Caco-2 (cell line): ENCODE data around the gene C11orf97. TPM values are rescaled to one million over a fixed set of nuclear protein-coding genes. Genes with fewer than 3 reads are reported as not detected.
A peak's percentile ranks its signal among the peaks of the same experiment; 100 is the strongest.

Source experiments
- Bru-seq: library from RNA; stranded (reverse); fragments of 400-500 nt; gene quantifications from one replicate; lab custom pipeline; 2021; lab: Mats Ljungman, UMichigan
- BruChase-seq, 2 experiments: library from RNA; stranded (reverse); fragments of 400-500 nt; gene quantifications; one replicate each; lab custom pipeline; 2021; lab: Mats Ljungman, UMichigan
- BruUV-seq: library from RNA; stranded (reverse); fragments of 400-500 nt; replicated peaks from 2 replicates; lab custom pipeline; 2021; lab: Mats Ljungman, UMichigan
- CTCF ChIA-PET: fragments of 300-600 bp; sonication (Branson Sonifier 250); formaldehyde crosslinking; loops from one replicate; lab custom pipeline; 2022; ENCODE audit warnings: antibody characterized with exemption; lab: Charles Lee
- POLR2A ChIA-PET: fragments of 300-600 bp; sonication (Branson Sonifier 250); formaldehyde crosslinking; loops from one replicate; lab custom pipeline; 2022; ENCODE audit warnings: antibody characterized with exemption; lab: Charles Lee
- DNase-seq, 2 experiments: peaks; one replicate each; pipeline versions ENCODE4 v3.0.0 to v3.0.0-alpha.2; 2020 to 2022
- H3K27me3 ChIP-seq: replicated peaks from 2 replicates; pipeline ENCODE4 v1.6.0; 2011; ENCODE audit warnings: low read length; ENCODE audit not compliant: control insufficient read depth, insufficient read depth
- H3K36me3 ChIP-seq: 2 replicates; pipeline ENCODE4 v1.5.1; 2011; ENCODE audit warnings: low read length; ENCODE audit not compliant: control insufficient read depth, insufficient read depth
- H3K4me1 ChIP-seq: fragments of 250-450 bp; sonication (Bioruptor Pico); 2 replicates; pipeline ENCODE4 v1.5.1; 2020; ENCODE audit warnings: mild to moderate bottlenecking
- H3K4me3 ChIP-seq: 2 replicates; pipeline ENCODE4 v1.5.1; 2011; ENCODE audit warnings: low read depth, mild to moderate bottlenecking, control low read depth, low read length
- H3K9me3 ChIP-seq: fragments of 250-450 bp; sonication (Bioruptor Pico); 2 replicates; pipeline ENCODE4 v1.5.1; 2020; ENCODE audit warnings: mild to moderate bottlenecking, moderate library complexity
- H3K27ac Mint-ChIP-seq: one replicate; pipeline ENCODE4 v1.8.0; 2022; ENCODE audit warnings: mixed read lengths; ENCODE audit not compliant: unreplicated experiment
- H3K27me3 Mint-ChIP-seq: one replicate; pipeline ENCODE4 v1.8.0; 2022; ENCODE audit warnings: mixed read lengths; ENCODE audit not compliant: insufficient read depth, unreplicated experiment
- H3K36me3 Mint-ChIP-seq: one replicate; pipeline ENCODE4 v1.8.0; 2022; ENCODE audit warnings: mild to moderate bottlenecking, mixed read lengths; ENCODE audit not compliant: insufficient read depth, unreplicated experiment
- H3K4me1 Mint-ChIP-seq: one replicate; pipeline ENCODE4 v1.8.0; 2022; ENCODE audit warnings: low read depth, mixed read lengths; ENCODE audit not compliant: unreplicated experiment
- H3K4me3 Mint-ChIP-seq: one replicate; pipeline ENCODE4 v1.8.0; 2022; ENCODE audit warnings: mild to moderate bottlenecking, moderate library complexity, mixed read lengths; ENCODE audit not compliant: unreplicated experiment
- H3K9me3 Mint-ChIP-seq: one replicate; pipeline ENCODE4 v1.8.0; 2022; ENCODE audit warnings: mixed read lengths; ENCODE audit not compliant: unreplicated experiment
- intact Hi-C: fragments of 100-400 bp; cut with micrococcal nuclease; formaldehyde crosslinking; loops from one replicate; pipeline ENCODE4 v1.10.0; 2022; ENCODE audit not compliant: unreplicated experiment
- long read RNA-seq: library from polyadenylated mRNA; stranded (forward); transcript quantifications from one replicate; pipeline ENCODE4 v2.0.0, GENCODE V29; 2022
- total RNA-seq: library from RNA; stranded (reverse); gene quantifications from 2 replicates; pipeline ENCODE4 v1.2.3, GENCODE V29; 2022
- TF ChIP-seq, protein P1 (sequence below), 2 experiments: fragments of 200-600 bp in 1 of 2; IDR thresholded peaks; 1 replicate in 1 of 2; 2 replicates in 1 of 2; pipeline versions ENCODE4 v1.5.1 to v1.8.0; 2011 to 2022; ENCODE audit warnings: antibody characterized with exemption in 1 of 2, control low read depth in 1 of 2, inconsistent platforms in 1 of 2, low read depth in 1 of 2, low read length in 1 of 2, mild to moderate bottlenecking in 1 of 2, moderate library complexity in 1 of 2; ENCODE audit not compliant: insufficient read depth in 1 of 2, severe bottlenecking in 1 of 2, unreplicated experiment in 1 of 2

Gene C11orf97, protein sequence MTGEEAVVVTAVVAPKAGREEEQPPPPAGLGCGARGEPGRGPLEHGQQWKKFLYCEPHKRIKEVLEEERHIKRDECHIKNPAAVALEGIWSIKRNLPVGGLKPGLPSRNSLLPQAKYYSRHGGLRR
- total RNA-seq: not detected in 2 replicates
- not detected for Bru-seq, nascent RNA
- BruChase-seq, experiment 1, labeled RNA remaining after a 2-hour chase: not detected
- BruChase-seq, experiment 2, labeled RNA remaining after a 6-hour chase: percentile 5 among the genes with signal in this experiment
- long read RNA-seq: 0 reads

DNA sequence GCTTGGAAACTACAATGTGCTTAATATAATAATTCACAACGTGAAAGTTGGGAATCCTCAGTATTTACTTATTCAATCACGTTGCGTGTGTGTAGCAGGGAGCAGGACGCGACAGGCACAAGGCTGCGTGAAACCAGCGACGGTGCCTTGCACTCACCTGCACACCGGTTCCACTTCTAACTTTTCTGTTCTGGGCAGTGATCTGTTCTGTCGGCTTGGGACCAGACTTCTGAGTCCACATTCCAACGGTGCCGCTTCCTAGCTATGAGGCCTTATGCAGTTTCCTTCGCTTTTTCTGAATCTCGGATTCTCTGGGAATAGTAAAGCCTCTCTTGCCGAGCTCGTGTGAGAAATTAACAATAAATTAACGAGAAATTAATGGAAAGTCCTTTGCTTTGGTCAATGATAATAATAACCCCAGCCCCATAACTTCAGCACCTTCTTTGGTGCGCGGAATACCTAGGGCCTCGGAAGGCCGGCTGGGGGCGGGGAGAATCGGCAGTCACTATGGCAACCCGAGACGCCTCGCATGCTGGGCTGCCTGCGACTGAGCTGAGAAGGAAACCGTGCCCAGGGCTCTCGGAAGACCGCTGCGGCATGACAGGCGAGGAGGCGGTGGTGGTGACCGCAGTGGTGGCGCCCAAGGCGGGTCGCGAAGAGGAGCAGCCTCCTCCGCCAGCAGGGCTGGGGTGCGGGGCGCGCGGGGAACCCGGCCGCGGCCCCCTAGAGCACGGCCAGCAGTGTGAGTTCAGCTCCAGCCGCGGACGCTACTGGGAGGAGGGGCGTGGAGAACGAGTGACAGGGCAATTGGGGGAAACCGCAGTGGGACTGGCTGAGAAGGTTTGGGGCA lies at the start of gene C11orf97:
C11orf97 (plus strand) TSS at position 530 of the 850 bp plus-strand sequence; CDS start at position 598, 68 bp downstream.
- no peaks in the 10 kb centered on the region for H3K4me1 Mint-ChIP-seq
- Histone ChIP-seq H3K9me3 (no peaks in the 10 kb centered on the region), H3K36me3 (no peaks in the 10 kb centered on the region), H3K4me3 (peak within 1 kb of the TSS; percentile 50), H3K27me3 (no peaks in the 10 kb centered on the region), H3K4me1 (no peaks in the 10 kb centered on the region)
- ChIA-PET CTCF (interaction anchor here (0.6 to 1.4 kb wide), 4 partner anchors 9 to 495 kb away, joined by 3 to 9 read pairs (median 3); no protein-coding TSS in a partner anchor), POLR2A (no interaction called here)
- TF ChIP-seq, protein P1, sequence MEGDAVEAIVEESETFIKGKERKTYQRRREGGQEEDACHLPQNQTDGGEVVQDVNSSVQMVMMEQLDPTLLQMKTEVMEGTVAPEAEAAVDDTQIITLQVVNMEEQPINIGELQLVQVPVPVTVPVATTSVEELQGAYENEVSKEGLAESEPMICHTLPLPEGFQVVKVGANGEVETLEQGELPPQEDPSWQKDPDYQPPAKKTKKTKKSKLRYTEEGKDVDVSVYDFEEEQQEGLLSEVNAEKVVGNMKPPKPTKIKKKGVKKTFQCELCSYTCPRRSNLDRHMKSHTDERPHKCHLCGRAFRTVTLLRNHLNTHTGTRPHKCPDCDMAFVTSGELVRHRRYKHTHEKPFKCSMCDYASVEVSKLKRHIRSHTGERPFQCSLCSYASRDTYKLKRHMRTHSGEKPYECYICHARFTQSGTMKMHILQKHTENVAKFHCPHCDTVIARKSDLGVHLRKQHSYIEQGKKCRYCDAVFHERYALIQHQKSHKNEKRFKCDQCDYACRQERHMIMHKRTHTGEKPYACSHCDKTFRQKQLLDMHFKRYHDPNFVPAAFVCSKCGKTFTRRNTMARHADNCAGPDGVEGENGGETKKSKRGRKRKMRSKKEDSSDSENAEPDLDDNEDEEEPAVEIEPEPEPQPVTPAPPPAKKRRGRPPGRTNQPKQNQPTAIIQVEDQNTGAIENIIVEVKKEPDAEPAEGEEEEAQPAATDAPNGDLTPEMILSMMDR (IDR thresholded peaks at IDR 0.05; ENCODE audit: insufficient read depth in 1 of 2, low read depth in 1 of 2, low read length in 1 of 2, severe bottlenecking in 1 of 2, unreplicated experiment in 1 of 2): no peak
- no TSS peak for BruUV-seq
- no peaks in the 10 kb centered on the region for H3K9me3 Mint-ChIP-seq
- peak; percentile 83 to 86 for DNase-seq
- intact Hi-C loops: loop anchor here (10.0 kb wide), 1 partner anchor 383 kb away; no protein-coding TSS in a partner anchor
- H3K4me3 Mint-ChIP-seq: peak within 1 kb of the TSS; percentile 87
- H3K36me3 Mint-ChIP-seq: no peaks in the 10 kb centered on the region
- peak within 1 kb of the TSS; percentile 27 for H3K27ac Mint-ChIP-seq
- H3K27me3 Mint-ChIP-seq: peaks cover 10% of the 10 kb centered on the region

DNA sequence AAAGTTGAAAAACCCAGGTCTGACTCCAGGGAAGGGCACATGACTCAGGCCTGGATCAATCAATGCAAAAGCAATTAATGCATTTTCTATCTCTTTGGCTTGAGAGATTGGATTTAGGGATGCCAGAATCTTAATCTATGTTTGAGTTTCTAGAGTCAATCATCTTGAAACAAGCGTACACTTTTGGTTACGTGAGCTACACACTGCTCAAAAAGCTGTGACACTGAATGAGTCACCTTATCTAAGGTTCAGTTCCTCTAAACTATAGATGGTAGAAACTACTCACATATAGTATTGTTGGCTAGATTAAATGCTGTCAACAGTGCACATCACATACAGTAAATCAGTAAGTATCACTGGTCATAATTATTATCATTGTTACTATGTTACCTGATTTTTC lies 42.8 kb upstream of the C11orf97 start:
- peaks cover 3% of the 10 kb centered on the region for H3K36me3 ChIP-seq
- peaks cover 45% of the 10 kb centered on the region for H3K36me3 Mint-ChIP-seq
- ChIA-PET CTCF (no interaction called here), POLR2A (no interaction called here)
- H3K27ac Mint-ChIP-seq: no peak overlapping the region
- H3K4me3 Mint-ChIP-seq: no peak overlapping the region
- H3K4me3 ChIP-seq: no peak overlapping the region
- BruUV-seq: no TSS peak
- no peaks in the 10 kb centered on the region for H3K9me3 Mint-ChIP-seq
- no peaks in the 10 kb centered on the region for H3K4me1 Mint-ChIP-seq
- H3K9me3 ChIP-seq: no peaks in the 10 kb centered on the region
- DNase-seq: no peak
- no peaks in the 10 kb centered on the region for H3K27me3 ChIP-seq
- H3K27me3 Mint-ChIP-seq: no peaks in the 10 kb centered on the region
- TF ChIP-seq, protein P1 (IDR thresholded peaks at IDR 0.05; ENCODE audit: insufficient read depth in 1 of 2, low read depth in 1 of 2, low read length in 1 of 2, severe bottlenecking in 1 of 2, unreplicated experiment in 1 of 2): no peak
- no peaks in the 10 kb centered on the region for H3K4me1 ChIP-seq
- intact Hi-C loops: no loop called here
